ENCODE measurements around the gene EML5. TPM values are rescaled to one million over a fixed set of nuclear protein-coding genes. Genes with fewer than 3 reads are reported as not detected.

EML5 gene
- total RNA-seq, 1 donor from 2014 or later = 0.36 TPM

GRCh38 chr14:88749139-88749538, 43.6 kb downstream of the EML5 start:
- intact Hi-C loops (cut with micrococcal nuclease) = no loop called here
- H3K27me3 ChIP-seq (ENCODE audit: low read depth) = no peaks in the 10 kb centered on the region
- no peaks in the 10 kb centered on the region for H3K36me3 ChIP-seq
- H3K4me3 ChIP-seq = no peak overlapping the region
- H3K4me1 ChIP-seq = no peaks in the 10 kb centered on the region
- no peak for DNase-seq
- no peak overlapping the region for H3K27ac ChIP-seq (replicated peaks)
- no peak for TF ChIP-seq CTCF (IDR thresholded peaks at IDR 0.05; ENCODE audit: borderline replicate concordance)
- no peaks in the 10 kb centered on the region for H3K9me3 ChIP-seq (replicated peaks)

GRCh38 chr14:88748288-88748687, 44.5 kb downstream of the EML5 start:
- no peak overlapping the region for H3K27ac ChIP-seq (replicated peaks)
- no peaks in the 10 kb centered on the region for H3K4me1 ChIP-seq
- no peaks in the 10 kb centered on the region for H3K27me3 ChIP-seq (ENCODE audit: low read depth)
- TF ChIP-seq CTCF (IDR thresholded peaks at IDR 0.05; ENCODE audit: borderline replicate concordance) = no peak
- no peaks in the 10 kb centered on the region for H3K9me3 ChIP-seq (replicated peaks)
- no peak for DNase-seq
- intact Hi-C loops (cut with micrococcal nuclease) = no loop called here
- H3K4me3 ChIP-seq = no peak overlapping the region
- H3K36me3 ChIP-seq = no peaks in the 10 kb centered on the region

GRCh38 chr14:88746052-88746451, 46.7 kb downstream of the EML5 start:
- no peak for TF ChIP-seq CTCF (IDR thresholded peaks at IDR 0.05; ENCODE audit: borderline replicate concordance)
- Histone ChIP-seq H3K27ac (replicated peaks) (no peak overlapping the region), H3K36me3 (no peaks in the 10 kb centered on the region), H3K9me3 (replicated peaks) (no peaks in the 10 kb centered on the region), H3K4me1 (no peaks in the 10 kb centered on the region), H3K27me3 (ENCODE audit: low read depth) (no peaks in the 10 kb centered on the region), H3K4me3 (no peak overlapping the region)
- DNase-seq = no peak
- intact Hi-C loops (cut with micrococcal nuclease) = no loop called here

GRCh38 chr14:88737245-88737644, 55.5 kb downstream of the EML5 start:
- no peak for TF ChIP-seq CTCF (IDR thresholded peaks at IDR 0.05; ENCODE audit: borderline replicate concordance)
- no peaks in the 10 kb centered on the region for H3K27me3 ChIP-seq (ENCODE audit: low read depth)
- no peaks in the 10 kb centered on the region for H3K4me1 ChIP-seq
- no peaks in the 10 kb centered on the region for H3K36me3 ChIP-seq
- no peaks in the 10 kb centered on the region for H3K9me3 ChIP-seq (replicated peaks)
- no peak for DNase-seq
- intact Hi-C loops (cut with micrococcal nuclease) = no loop called here
- H3K4me3 ChIP-seq = no peak overlapping the region
- H3K27ac ChIP-seq (replicated peaks) = no peak overlapping the region

- Histone ChIP-seq H3K4me1 (no peaks in the 10 kb centered on the region), H3K27ac (replicated peaks) (no peak overlapping the region), H3K36me3 (no peaks in the 10 kb centered on the region), H3K27me3 (ENCODE audit: low read depth) (no peaks in the 10 kb centered on the region), H3K9me3 (replicated peaks) (no peaks in the 10 kb centered on the region), H3K4me3 (no peak overlapping the region)
- TF ChIP-seq CTCF (IDR thresholded peaks at IDR 0.05; ENCODE audit: borderline replicate concordance) = no peak
- no peak for DNase-seq
- intact Hi-C loops (cut with micrococcal nuclease) = no loop called here
Measured at GRCh38 chr14:88733121-88733520, 59.6 kb downstream of the EML5 start.

- no peaks in the 10 kb centered on the region for H3K36me3 ChIP-seq
- intact Hi-C loops (cut with micrococcal nuclease) = no loop called here
- no peak for DNase-seq
- no peaks in the 10 kb centered on the region for H3K4me1 ChIP-seq
- H3K27ac ChIP-seq (replicated peaks) = no peak overlapping the region
- no peaks in the 10 kb centered on the region for H3K27me3 ChIP-seq (ENCODE audit: low read depth)
- peak; percentile 21 for TF ChIP-seq CTCF (IDR thresholded peaks at IDR 0.05; ENCODE audit: borderline replicate concordance)
- no peaks in the 10 kb centered on the region for H3K9me3 ChIP-seq (replicated peaks)
- H3K4me3 ChIP-seq = no peak overlapping the region
Measured at GRCh38 chr14:88729159-88729558, 63.6 kb downstream of the EML5 start.
